B cell (primary cell): ENCODE data around the gene NANOS3. TPM values are rescaled to one million over a fixed set of nuclear protein-coding genes. Genes with fewer than 3 reads are reported as not detected.

Experiments used
- ATAC-seq: fragments of 200-7000 bp; cut with Tn5 transposase; one replicate; pipeline ENCODE4 v1.10.0; 2021; ENCODE audit warnings: low read depth, mild to moderate bottlenecking, moderate number of reproducible peaks, moderate library complexity
- CTCF ChIA-PET: fragments of 350-600 bp; sonication (Branson Sonifier 250); formaldehyde crosslinking; loops from one replicate; lab custom pipeline; 2021; ENCODE audit warnings: antibody characterized with exemption, inconsistent platforms; lab: Charles Lee
- POLR2A ChIA-PET: fragments of 350-600 bp; sonication (Branson Sonifier 250); formaldehyde crosslinking; loops from one replicate; lab custom pipeline; 2021; ENCODE audit warnings: antibody characterized with exemption; lab: Charles Lee
- DNase-seq: peaks from one replicate; pipeline ENCODE4 v3.0.0; 2013
- H2AFZ ChIP-seq: 2 replicates; pipeline ENCODE4 v1.6.1; 2012; ENCODE audit warnings: mild to moderate bottlenecking, low read depth, low read length; ENCODE audit not compliant: insufficient read depth, poor library complexity, severe bottlenecking
- H3K27ac ChIP-seq, 2 donors: 1 replicate in 1 of 2; 2 replicates in 1 of 2; pipeline ENCODE4 v1.5.1; 2012 to 2013; ENCODE audit warnings: low read length in 2 of 2, mild to moderate bottlenecking in 2 of 2, moderate library complexity in 1 of 2
- H3K27me3 ChIP-seq, 4 experiments: fragments of 200-600 bp in 1 of 4; sonication (generic) in 1 of 4; replicated peaks in 1 of 4; 1 replicate in 2 of 4; 2 replicates in 2 of 4; pipeline versions ENCODE4 v1.6.1 to v1.7.0; 2013 to 2016; ENCODE audit warnings: low read length in 3 of 4, mild to moderate bottlenecking in 2 of 4, mixed read lengths in 1 of 4, moderate library complexity in 1 of 4; ENCODE audit not compliant: insufficient read depth in 4 of 4, control insufficient read depth in 3 of 4; ENCODE audit errors: control extremely low read depth in 1 of 4
- H3K36me3 ChIP-seq, 2 experiments: replicated peaks in 1 of 2; 1 replicate in 1 of 2; 2 replicates in 1 of 2; pipeline versions ENCODE4 v1.6.1 to v1.7.1; 2013; ENCODE audit warnings: low read length in 1 of 2; ENCODE audit not compliant: insufficient read depth in 2 of 2, control insufficient read depth in 1 of 2; ENCODE audit errors: control extremely low read depth in 1 of 2, extremely low read depth in 1 of 2
- H3K4me1 ChIP-seq, 2 donors: fragments of 200-600 bp in 1 of 2; sonication (generic) in 1 of 2; 1 replicate in 1 of 2; 2 replicates in 1 of 2; pipeline versions ENCODE4 v1.5.1 to v1.6.1; 2013 to 2017; ENCODE audit warnings: low read length in 2 of 2; ENCODE audit not compliant: control insufficient read depth in 2 of 2, insufficient read depth in 2 of 2
- H3K4me2 ChIP-seq: replicated peaks from 2 replicates; pipeline ENCODE3; 2012; ENCODE audit warnings: mild to moderate bottlenecking, low read depth, low read length; ENCODE audit not compliant: poor library complexity, severe bottlenecking
- H3K4me3 ChIP-seq, 5 experiments: fragments of 200-600 bp in 1 of 5; sonication (generic) in 1 of 5; 1 replicate in 3 of 5; 2 replicates in 2 of 5; pipeline versions ENCODE4 v1.5.1 to v1.7.0; 2011 to 2016; ENCODE audit warnings: low read length in 4 of 5, mild to moderate bottlenecking in 4 of 5, low read depth in 2 of 5, control low read depth in 1 of 5, moderate library complexity in 1 of 5; ENCODE audit not compliant: insufficient read depth in 1 of 5; ENCODE audit errors: control extremely low read depth in 1 of 5, extremely low read depth in 1 of 5
- H3K79me2 ChIP-seq: fragments of 200-600 bp; sonication (generic); one replicate; pipeline ENCODE4 v1.6.0; 2016; ENCODE audit warnings: low read length; ENCODE audit not compliant: control insufficient read depth, insufficient read depth
- H3K9ac ChIP-seq: fragments of 200-600 bp; sonication (generic); 2 replicates; pipeline ENCODE4 v1.6.1; 2017; ENCODE audit warnings: mild to moderate bottlenecking, low read length, moderate library complexity
- H3K9me3 ChIP-seq, 3 donors: one replicate each; pipeline versions ENCODE4 v1.6.1 to v1.7.1; 2013; ENCODE audit warnings: low read length in 2 of 3; ENCODE audit not compliant: control insufficient read depth in 2 of 3, insufficient read depth in 1 of 3; ENCODE audit errors: control extremely low read depth in 1 of 3
- H4K20me1 ChIP-seq: 2 replicates; pipeline ENCODE4 v1.6.0; 2012; ENCODE audit warnings: mild to moderate bottlenecking, low read length; ENCODE audit not compliant: insufficient read depth, control insufficient read depth, poor library complexity, severe bottlenecking
- H3K27ac Mint-ChIP-seq: one replicate; pipeline ENCODE4 v1.8.0; 2021; ENCODE audit warnings: mixed read lengths
- H3K27me3 Mint-ChIP-seq: one replicate; pipeline ENCODE4 v1.8.0; 2021; ENCODE audit warnings: mixed read lengths
- H3K4me1 Mint-ChIP-seq: one replicate; pipeline ENCODE4 v1.8.0; 2021; ENCODE audit warnings: mixed read lengths
- H3K4me3 Mint-ChIP-seq: one replicate; pipeline ENCODE4 v1.8.0; 2021; ENCODE audit warnings: mixed read lengths
- H3K9me3 Mint-ChIP-seq: one replicate; pipeline ENCODE4 v1.8.0; 2022; ENCODE audit warnings: mixed read lengths; ENCODE audit not compliant: insufficient read depth
- CTCF ChIP-seq: fragments of 200-600 bp; IDR thresholded peaks from one replicate; pipeline ENCODE4 v1.8.0; 2022; ENCODE audit warnings: antibody characterized with exemption, mild to moderate bottlenecking
- EZH2 ChIP-seq: IDR thresholded peaks from 2 replicates; pipeline ENCODE4 v1.6.1; 2012; ENCODE audit warnings: borderline replicate concordance, low read depth, mild to moderate bottlenecking, moderate library complexity, low read length; ENCODE audit not compliant: insufficient read depth, poor library complexity, severe bottlenecking
- WGBS: methylation state at CpG from one replicate; pipeline ENCODE4 v1.1.5; 2013; ENCODE audit warnings: missing lambda C conversion rate; ENCODE audit not compliant: insufficient coverage; 5-methylcytosine and 5-hydroxymethylcytosine counted together
- intact Hi-C: fragments of 100-400 bp; cut with micrococcal nuclease; formaldehyde crosslinking; loops from one replicate; pipeline ENCODE4 v1.10.0; 2022
- polyA plus RNA-seq: library from polyadenylated mRNA; depleted of rRNA; stranded (reverse); fragments of >200 nt; gene quantifications from 2 replicates; pipeline ENCODE4 v1.2.3, GENCODE V29; 2012
- total RNA-seq, 2 donors: library from RNA; stranded (reverse); fragments of 120-200 nt in 1 of 2; gene quantifications; 1 replicate in 1 of 2; 2 replicates in 1 of 2; pipeline versions ENCODE4 v1.2.3 to v1.2.4, GENCODE V29; 2013 to 2022

NANOS3 gene
- total and polyA plus RNA-seq, 2 donors (not counting 1 experiment from before 2014, with no cell fraction given): 0.49 TPM; not detected in 1

DNA sequence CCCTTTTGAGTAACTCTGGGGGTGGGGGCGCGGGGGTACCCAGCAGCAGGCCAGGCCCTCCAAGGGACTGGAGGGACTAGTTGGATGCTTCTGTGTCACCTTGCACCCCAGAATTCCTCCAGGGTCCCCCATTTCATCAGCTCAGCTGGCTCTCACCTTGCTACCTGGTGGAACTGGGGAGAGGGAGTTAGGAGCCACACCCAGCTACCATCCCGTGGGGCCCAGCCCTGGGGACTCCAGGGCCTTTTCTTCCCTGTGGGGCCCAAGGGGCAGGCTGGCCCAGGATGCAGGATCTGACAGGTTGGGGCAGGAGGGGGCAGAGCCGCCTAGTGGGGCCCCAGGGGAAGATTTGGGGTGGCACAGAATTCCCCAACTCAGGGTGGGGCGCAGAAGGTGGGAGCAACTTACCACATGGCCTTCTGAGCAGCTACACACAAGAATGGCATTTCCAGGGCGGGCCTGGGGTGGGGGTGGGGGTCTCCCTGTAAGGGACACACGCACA lies 32.8 kb upstream of the NANOS3 start:
- Histone ChIP-seq H3K9ac (no peak overlapping the region), H4K20me1 (peaks cover 9% of the 10 kb centered on the region), H3K36me3 (no peaks in the 10 kb centered on the region), H3K79me2 (peaks cover 32% of the 10 kb centered on the region), H3K4me1 (peaks cover 67 to 78% of the 10 kb centered on the region in 2 donors), H3K4me3 (no peak overlapping the region), H3K27ac (no peak overlapping the region), H2AFZ (no peak overlapping the region), H3K4me2 (peak overlapping the region; percentile 2), H3K27me3 (peaks cover 0 to 12% (median 0%) of the 10 kb centered on the region in 4 experiments), H3K9me3 (no peaks in the 10 kb centered on the region)
- ATAC-seq (no peak), DNase-seq (peak; percentile 54)
- ChIA-PET POLR2A (interaction anchor here (0.6 kb wide), 1 partner anchor 273 kb away, joined by 4 read pairs; no protein-coding TSS in a partner anchor), CTCF (interaction anchor here (1.7 kb wide), 1 partner anchor 18 kb away, joined by 9 read pairs; no protein-coding TSS in a partner anchor)
- Mint-ChIP-seq H3K27ac (peak overlapping the region; percentile 94), H3K4me3 (peak overlapping the region; percentile 65), H3K27me3 (no peaks in the 10 kb centered on the region), H3K9me3 (no peaks in the 10 kb centered on the region), H3K4me1 (peaks cover 64% of the 10 kb centered on the region)
- 77% methylated on average over 2 of the region's 7 CpGs for WGBS
- TF ChIP-seq EZH2 (no peak), CTCF (no peak)
- intact Hi-C loops: no loop called here
